Fibroblast of villous mesenchyme (primary cell): ENCODE data around the gene NOL3. TPM values are rescaled to one million over a fixed set of nuclear protein-coding genes. Genes with fewer than 3 reads are reported as not detected.
A peak's percentile ranks its signal among the peaks of the same experiment; 100 is the strongest.

ENCODE experiments used
- DNase-seq: peaks from one replicate; pipeline ENCODE4 v3.0.0-alpha.2; 2010; ENCODE audit warnings: low read depth
- H3K4me3 ChIP-seq: 2 replicates; pipeline ENCODE4 v1.5.1; 2011; ENCODE audit warnings: low read depth, mild to moderate bottlenecking, low read length
- total RNA-seq: library from RNA; depleted of rRNA; stranded (reverse); fragments of >200 nt; gene quantifications from 2 replicates; pipeline ENCODE4 v1.2.3, GENCODE V29; 2012
- TF ChIP-seq, protein P1 (sequence below): IDR thresholded peaks from 2 replicates; pipeline ENCODE4 v1.5.1; 2012; ENCODE audit warnings: low read depth, mild to moderate bottlenecking, low read length; ENCODE audit not compliant: insufficient read depth

NOL3 gene
- total RNA-seq, 1 donor, result 11.7 TPM

- DNase-seq, result no peak
- TF ChIP-seq, protein P1, sequence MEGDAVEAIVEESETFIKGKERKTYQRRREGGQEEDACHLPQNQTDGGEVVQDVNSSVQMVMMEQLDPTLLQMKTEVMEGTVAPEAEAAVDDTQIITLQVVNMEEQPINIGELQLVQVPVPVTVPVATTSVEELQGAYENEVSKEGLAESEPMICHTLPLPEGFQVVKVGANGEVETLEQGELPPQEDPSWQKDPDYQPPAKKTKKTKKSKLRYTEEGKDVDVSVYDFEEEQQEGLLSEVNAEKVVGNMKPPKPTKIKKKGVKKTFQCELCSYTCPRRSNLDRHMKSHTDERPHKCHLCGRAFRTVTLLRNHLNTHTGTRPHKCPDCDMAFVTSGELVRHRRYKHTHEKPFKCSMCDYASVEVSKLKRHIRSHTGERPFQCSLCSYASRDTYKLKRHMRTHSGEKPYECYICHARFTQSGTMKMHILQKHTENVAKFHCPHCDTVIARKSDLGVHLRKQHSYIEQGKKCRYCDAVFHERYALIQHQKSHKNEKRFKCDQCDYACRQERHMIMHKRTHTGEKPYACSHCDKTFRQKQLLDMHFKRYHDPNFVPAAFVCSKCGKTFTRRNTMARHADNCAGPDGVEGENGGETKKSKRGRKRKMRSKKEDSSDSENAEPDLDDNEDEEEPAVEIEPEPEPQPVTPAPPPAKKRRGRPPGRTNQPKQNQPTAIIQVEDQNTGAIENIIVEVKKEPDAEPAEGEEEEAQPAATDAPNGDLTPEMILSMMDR, result no peak
- peak overlapping the region; percentile 96 for H3K4me3 ChIP-seq
These were observed 23.2 kb downstream of the NOL3 start for GRCh38 chr16:67193536-67193935.

DNA sequence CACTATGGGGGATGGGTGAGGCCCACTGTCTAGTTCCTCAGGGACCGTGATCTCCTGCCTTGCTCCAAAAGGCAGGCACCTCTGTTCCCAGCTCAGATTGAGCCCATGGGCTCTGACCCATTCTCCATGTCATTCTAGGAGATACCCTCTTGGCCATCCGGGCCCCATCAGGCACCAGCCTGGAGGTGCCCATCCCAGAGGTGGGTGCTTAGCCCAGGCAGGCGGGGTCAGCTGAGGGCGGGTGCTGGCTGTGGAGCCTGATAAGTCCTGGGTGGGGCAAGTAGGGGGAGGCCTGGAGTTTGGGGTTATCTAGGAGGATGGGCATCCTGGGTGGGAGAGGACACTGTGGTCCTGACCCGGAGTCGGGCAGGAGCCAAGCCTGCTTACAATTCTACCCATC, 23.9 kb downstream of the NOL3 start:
- H3K4me3 ChIP-seq, result no peak overlapping the region
- TF ChIP-seq, protein P1, result no peak
- no peak for DNase-seq

GRCh38 chr16:67195676-67196075, 25.3 kb downstream of the NOL3 start:
- DNase-seq, result no peak
- H3K4me3 ChIP-seq, result no peak overlapping the region
- TF ChIP-seq, protein P1, result no peak

DNA sequence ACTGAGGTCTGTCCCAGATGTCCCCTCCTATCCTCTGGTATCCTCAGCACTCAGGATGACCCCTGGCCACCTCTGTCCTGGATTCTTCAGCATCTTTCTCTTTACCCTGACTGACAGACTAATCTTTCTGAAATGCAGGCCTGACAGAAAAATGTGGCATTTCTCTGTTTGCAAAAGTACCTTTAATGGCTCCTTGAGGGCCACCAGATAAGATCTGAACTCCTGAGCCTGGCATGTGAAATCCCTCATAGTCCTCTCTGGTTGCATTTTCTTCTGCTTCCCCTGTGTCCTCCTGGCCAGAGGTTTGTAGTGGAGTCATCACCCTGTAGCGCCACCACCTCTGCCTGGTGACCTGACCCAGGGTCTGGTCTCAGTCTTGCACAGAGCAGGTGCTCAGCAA, 26.5 kb downstream of the NOL3 start:
- DNase-seq, result no peak
- TF ChIP-seq, protein P1, result no peak
- H3K4me3 ChIP-seq, result no peak overlapping the region

- TF ChIP-seq, protein P1, result no peak
- H3K4me3 ChIP-seq, result no peak overlapping the region
- no peak for DNase-seq
These were observed 27.4 kb downstream of the NOL3 start for GRCh38 chr16:67197704-67198103.

- DNase-seq, result no peak
- TF ChIP-seq, protein P1, result peak; percentile 56
- no peak overlapping the region for H3K4me3 ChIP-seq
These were observed 27.9 kb downstream of the NOL3 start for GRCh38 chr16:67198238-67198734.
